ENCODE measurements around the gene TYMS. TPM values are rescaled to one million over a fixed set of nuclear protein-coding genes. Genes with fewer than 3 reads are reported as not detected.

The TYMS gene
- total RNA-seq, 1 experiment from 2014 or later: 202 TPM

- in situ Hi-C loops (cut with HindIII; ENCODE audit: low pct_unique_long_range_greater_than_20kb, low sequenced_read_pairs): no loop called here
Observed at GRCh38 chr18:683531-683930, 26.1 kb downstream of the TYMS start.

GRCh38 chr18:685438-685837, 28.0 kb downstream of the TYMS start:
- no TSS peak for BruUV-seq (replicated peaks)
- ChIA-PET CTCF (no interaction called here), POLR2A (no interaction called here)
- no peaks in the 10 kb centered on the region for H3K4me1 ChIP-seq (ENCODE audit: control insufficient read depth, insufficient read depth, low read length)
- no peak for ATAC-seq
- DNase-seq (ENCODE audit: low read depth, low spot score): no peak
- H3K27ac ChIP-seq (ENCODE audit: low read length): no peak overlapping the region
- in situ Hi-C loops (cut with HindIII; ENCODE audit: low pct_unique_long_range_greater_than_20kb, low sequenced_read_pairs): no loop called here
- no peaks in the 10 kb centered on the region for H3K9me3 ChIP-seq (ENCODE audit: control insufficient read depth, insufficient read depth, low read depth, low read length)
- intact Hi-C loops (cut with micrococcal nuclease; ENCODE audit: unreplicated experiment): no loop called here
- H3K27me3 ChIP-seq (ENCODE audit: control insufficient read depth, insufficient read depth, low read length): no peaks in the 10 kb centered on the region
- TF ChIP-seq TCF7L2 (IDR thresholded peaks at IDR 0.05; ENCODE audit: low read depth, low read length) (no peak), POLR2AphosphoS5 (IDR thresholded peaks at IDR 0.05; ENCODE audit: low read depth, low read length) (no peak), REST (IDR thresholded peaks at IDR 0.05; ENCODE audit: insufficient read depth in 1 of 2, low read depth in 2 of 2, low read length in 1 of 2) (no peak), SIN3A (IDR thresholded peaks at IDR 0.05; ENCODE audit: borderline replicate concordance, insufficient read depth, low read depth, low read length) (no peak)
- TF ChIP-seq, protein P1, sequence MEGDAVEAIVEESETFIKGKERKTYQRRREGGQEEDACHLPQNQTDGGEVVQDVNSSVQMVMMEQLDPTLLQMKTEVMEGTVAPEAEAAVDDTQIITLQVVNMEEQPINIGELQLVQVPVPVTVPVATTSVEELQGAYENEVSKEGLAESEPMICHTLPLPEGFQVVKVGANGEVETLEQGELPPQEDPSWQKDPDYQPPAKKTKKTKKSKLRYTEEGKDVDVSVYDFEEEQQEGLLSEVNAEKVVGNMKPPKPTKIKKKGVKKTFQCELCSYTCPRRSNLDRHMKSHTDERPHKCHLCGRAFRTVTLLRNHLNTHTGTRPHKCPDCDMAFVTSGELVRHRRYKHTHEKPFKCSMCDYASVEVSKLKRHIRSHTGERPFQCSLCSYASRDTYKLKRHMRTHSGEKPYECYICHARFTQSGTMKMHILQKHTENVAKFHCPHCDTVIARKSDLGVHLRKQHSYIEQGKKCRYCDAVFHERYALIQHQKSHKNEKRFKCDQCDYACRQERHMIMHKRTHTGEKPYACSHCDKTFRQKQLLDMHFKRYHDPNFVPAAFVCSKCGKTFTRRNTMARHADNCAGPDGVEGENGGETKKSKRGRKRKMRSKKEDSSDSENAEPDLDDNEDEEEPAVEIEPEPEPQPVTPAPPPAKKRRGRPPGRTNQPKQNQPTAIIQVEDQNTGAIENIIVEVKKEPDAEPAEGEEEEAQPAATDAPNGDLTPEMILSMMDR (IDR thresholded peaks at IDR 0.05): no peak
- H3K36me3 ChIP-seq (ENCODE audit: control insufficient read depth, insufficient read depth, low read length): peaks cover 5% of the 10 kb centered on the region
- no peak overlapping the region for H3K4me3 ChIP-seq (ENCODE audit: low read depth in 2 of 2, low read length in 2 of 2)

More at GRCh38 chr18:683531-683930, 26.1 kb downstream of the TYMS start:
- Histone ChIP-seq H3K4me1 (ENCODE audit: control insufficient read depth, insufficient read depth, low read length) (no peaks in the 10 kb centered on the region), H3K4me3 (ENCODE audit: low read depth in 2 of 2, low read length in 2 of 2) (no peak overlapping the region), H3K9me3 (ENCODE audit: control insufficient read depth, insufficient read depth, low read depth, low read length) (no peaks in the 10 kb centered on the region), H3K27ac (ENCODE audit: low read length) (no peak overlapping the region), H3K36me3 (ENCODE audit: control insufficient read depth, insufficient read depth, low read length) (peaks cover 4% of the 10 kb centered on the region), H3K27me3 (ENCODE audit: control insufficient read depth, insufficient read depth, low read length) (no peaks in the 10 kb centered on the region)
- DNase-seq (ENCODE audit: low read depth, low spot score): no peak
- intact Hi-C loops (cut with micrococcal nuclease; ENCODE audit: unreplicated experiment): no loop called here
- no peak for ATAC-seq
- ChIA-PET POLR2A (no interaction called here), CTCF (interaction anchor here (0.6 kb wide), 1 partner anchor 29 kb away, joined by 3 read pairs; the partner anchor contains the start of gene ENOSF1)
- BruUV-seq (replicated peaks): no TSS peak
- no peak for TF ChIP-seq POLR2AphosphoS5 (IDR thresholded peaks at IDR 0.05; ENCODE audit: low read depth, low read length)
- no peak for TF ChIP-seq TCF7L2 (IDR thresholded peaks at IDR 0.05; ENCODE audit: low read depth, low read length)
- TF ChIP-seq SIN3A (IDR thresholded peaks at IDR 0.05; ENCODE audit: borderline replicate concordance, insufficient read depth, low read depth, low read length): no peak
- TF ChIP-seq, protein P1 (IDR thresholded peaks at IDR 0.05): no peak
- TF ChIP-seq REST (IDR thresholded peaks at IDR 0.05; ENCODE audit: insufficient read depth in 1 of 2, low read depth in 2 of 2, low read length in 1 of 2): no peak

All from Panc1 (cell line).